OCI-LY3 (cell line): ENCODE data around the gene PATZ1.
A peak's percentile ranks its signal among the peaks of the same experiment; 100 is the strongest.

Source experiments
- H2AFZ ChIP-seq: fragments of 200-600, 300-600 bp; shearing (Covaris generic); 2 replicates; pipeline ENCODE4 v1.6.0; 2014; ENCODE audit warnings: antibody characterized with exemption, low read depth, low read length
- H3K27ac ChIP-seq: fragments of 200-600, 300-600 bp; sonication (generic); 2 replicates; pipeline ENCODE4 v1.5.1; 2014; ENCODE audit warnings: mild to moderate bottlenecking, low read length, moderate library complexity, mixed read lengths
- H3K27me3 ChIP-seq: fragments of 200-600, 300-600 bp; sonication (generic); 2 replicates; pipeline ENCODE4 v1.6.1; 2014; ENCODE audit warnings: low read depth, low read length, mixed read lengths
- H3K36me3 ChIP-seq: fragments of 200-600, 300-600 bp; sonication (generic); replicated peaks from 2 replicates; pipeline ENCODE3; 2014; ENCODE audit warnings: low read depth, low read length, mixed read lengths
- H3K4me1 ChIP-seq: fragments of 300-600, 200-600 bp; sonication (generic); 2 replicates; pipeline ENCODE4 v1.6.1; 2014; ENCODE audit warnings: low read length, mixed read lengths
- H3K4me2 ChIP-seq: fragments of 200-600, 300-600 bp; sonication (generic); 2 replicates; pipeline ENCODE4 v1.6.1; 2014; ENCODE audit warnings: low read length, mixed read lengths
- H3K4me3 ChIP-seq: fragments of 300-600, 200-600 bp; sonication (generic); 2 replicates; pipeline ENCODE4 v1.5.1; 2014; ENCODE audit warnings: antibody characterized with exemption, mild to moderate bottlenecking, low read length, moderate library complexity
- H3K79me2 ChIP-seq: fragments of 300-600, 200-600 bp; shearing (Covaris generic); 2 replicates; pipeline ENCODE4 v1.6.1; 2014; ENCODE audit warnings: mild to moderate bottlenecking, low read length, mixed read lengths
- H3K9ac ChIP-seq: fragments of 300-600, 200-600 bp; shearing (Covaris generic); 2 replicates; pipeline ENCODE4 v1.6.0; 2014; ENCODE audit warnings: mild to moderate bottlenecking, low read length, moderate library complexity
- H3K9me3 ChIP-seq: fragments of 200-600, 300-600 bp; shearing (Covaris generic); 2 replicates; pipeline ENCODE4 v1.6.1; 2014; ENCODE audit warnings: low read length, mixed read lengths; ENCODE audit not compliant: insufficient read depth
- H4K20me1 ChIP-seq: fragments of 200-600, 300-600 bp; sonication (generic); 2 replicates; pipeline ENCODE4 v1.6.1; 2016; ENCODE audit warnings: low read length, mixed read lengths; ENCODE audit not compliant: insufficient read depth
- CTCF ChIP-seq: fragments of 200-600, 300-600 bp; sonication (generic); IDR thresholded peaks from 2 replicates; pipeline ENCODE4 v1.5.1; 2014; ENCODE audit warnings: antibody characterized with exemption, low read length, low read depth
- EZH2phosphoT487 ChIP-seq: fragments of 200-600 bp; shearing (Covaris generic); IDR thresholded peaks from 2 replicates; pipeline ENCODE4 v1.6.1; 2018; ENCODE audit warnings: antibody characterized with exemption, mixed run types, low read depth

The PATZ1 gene

GRCh38 chr22:31302006-31302405, 44.1 kb downstream of the PATZ1 start:
- no peaks in the 10 kb centered on the region for H3K4me1 ChIP-seq
- no peaks in the 10 kb centered on the region for H4K20me1 ChIP-seq
- no peak overlapping the region for H3K27ac ChIP-seq
- H3K9me3 ChIP-seq, result no peaks in the 10 kb centered on the region
- peaks cover 45% of the 10 kb centered on the region for H3K27me3 ChIP-seq
- TF ChIP-seq CTCF, result no peak
- no peak for TF ChIP-seq EZH2phosphoT487
- H3K9ac ChIP-seq, result no peak overlapping the region
- H3K4me2 ChIP-seq, result no peak overlapping the region
- H3K4me3 ChIP-seq, result no peak overlapping the region
- H3K36me3 ChIP-seq, result no peaks in the 10 kb centered on the region
- H3K79me2 ChIP-seq, result no peaks in the 10 kb centered on the region
- no peak overlapping the region for H2AFZ ChIP-seq

- Histone ChIP-seq H3K36me3 (no peaks in the 10 kb centered on the region), H4K20me1 (no peaks in the 10 kb centered on the region), H2AFZ (no peak overlapping the region), H3K4me2 (no peak overlapping the region), H3K4me3 (no peak overlapping the region), H3K9ac (no peak overlapping the region), H3K9me3 (no peaks in the 10 kb centered on the region), H3K4me1 (peaks cover 8% of the 10 kb centered on the region), H3K79me2 (no peaks in the 10 kb centered on the region), H3K27ac (no peak overlapping the region), H3K27me3 (peaks cover 53% of the 10 kb centered on the region)
- TF ChIP-seq CTCF (no peak), EZH2phosphoT487 (no peak)
Observed at GRCh38 chr22:31300896-31301295, 45.2 kb downstream of the PATZ1 start.

- Histone ChIP-seq H3K4me3 (peak overlapping the region; percentile 23), H3K36me3 (no peaks in the 10 kb centered on the region), H3K4me1 (peaks cover 33% of the 10 kb centered on the region), H2AFZ (peak overlapping the region; percentile 38; the same call in 1 of the 2 replicates), H3K79me2 (no peaks in the 10 kb centered on the region), H3K9me3 (no peaks in the 10 kb centered on the region), H3K4me2 (peak overlapping the region; percentile 57), H3K27me3 (peaks cover 31% of the 10 kb centered on the region), H3K27ac (no peak overlapping the region), H4K20me1 (no peaks in the 10 kb centered on the region), H3K9ac (no peak overlapping the region)
- TF ChIP-seq EZH2phosphoT487 (no peak), CTCF (no peak)
Observed at GRCh38 chr22:31295831-31296657, 50.1 kb downstream of the PATZ1 start.

GRCh38 chr22:31295360-31295759, 50.8 kb downstream of the PATZ1 start:
- no peaks in the 10 kb centered on the region for H3K9me3 ChIP-seq
- no peaks in the 10 kb centered on the region for H4K20me1 ChIP-seq
- no peaks in the 10 kb centered on the region for H3K36me3 ChIP-seq
- no peak overlapping the region for H3K27ac ChIP-seq
- peak overlapping the region; percentile 57 for H3K4me2 ChIP-seq
- peaks cover 24% of the 10 kb centered on the region for H3K27me3 ChIP-seq
- H3K4me1 ChIP-seq, result peaks cover 36% of the 10 kb centered on the region
- peak overlapping the region; percentile 23; the same call in 1 of the 2 replicates for H3K4me3 ChIP-seq
- H3K79me2 ChIP-seq, result no peaks in the 10 kb centered on the region
- H3K9ac ChIP-seq, result no peak overlapping the region
- no peak overlapping the region for H2AFZ ChIP-seq
- TF ChIP-seq EZH2phosphoT487 (no peak), CTCF (no peak)
